ENCODE measurements around the gene YKT6.

DNA sequence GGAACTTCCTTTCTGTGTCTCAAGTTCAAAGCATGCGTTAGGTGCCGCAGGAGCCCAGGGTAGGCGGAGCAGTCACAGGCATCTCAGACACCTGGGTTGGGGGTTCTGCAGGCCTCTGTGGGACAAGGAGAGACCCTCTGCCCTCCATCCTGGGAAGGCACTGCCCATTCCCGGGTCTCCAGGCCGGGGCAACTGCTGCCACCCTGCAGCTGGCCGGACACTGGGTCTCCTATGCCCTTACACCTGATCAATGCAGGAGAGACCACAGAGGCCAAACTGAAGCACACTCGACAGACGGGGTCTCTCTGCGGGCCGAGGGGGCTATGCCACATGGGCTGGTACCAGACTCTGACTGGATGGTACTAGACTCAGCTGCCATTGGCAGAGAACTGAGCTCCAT is 36.9 kb downstream of the YKT6 start:
- TF ChIP-seq, protein P1, sequence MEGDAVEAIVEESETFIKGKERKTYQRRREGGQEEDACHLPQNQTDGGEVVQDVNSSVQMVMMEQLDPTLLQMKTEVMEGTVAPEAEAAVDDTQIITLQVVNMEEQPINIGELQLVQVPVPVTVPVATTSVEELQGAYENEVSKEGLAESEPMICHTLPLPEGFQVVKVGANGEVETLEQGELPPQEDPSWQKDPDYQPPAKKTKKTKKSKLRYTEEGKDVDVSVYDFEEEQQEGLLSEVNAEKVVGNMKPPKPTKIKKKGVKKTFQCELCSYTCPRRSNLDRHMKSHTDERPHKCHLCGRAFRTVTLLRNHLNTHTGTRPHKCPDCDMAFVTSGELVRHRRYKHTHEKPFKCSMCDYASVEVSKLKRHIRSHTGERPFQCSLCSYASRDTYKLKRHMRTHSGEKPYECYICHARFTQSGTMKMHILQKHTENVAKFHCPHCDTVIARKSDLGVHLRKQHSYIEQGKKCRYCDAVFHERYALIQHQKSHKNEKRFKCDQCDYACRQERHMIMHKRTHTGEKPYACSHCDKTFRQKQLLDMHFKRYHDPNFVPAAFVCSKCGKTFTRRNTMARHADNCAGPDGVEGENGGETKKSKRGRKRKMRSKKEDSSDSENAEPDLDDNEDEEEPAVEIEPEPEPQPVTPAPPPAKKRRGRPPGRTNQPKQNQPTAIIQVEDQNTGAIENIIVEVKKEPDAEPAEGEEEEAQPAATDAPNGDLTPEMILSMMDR (conservative IDR thresholded peaks at IDR 0.05), result no peak
- TF ChIP-seq EZH2 (IDR thresholded peaks at IDR 0.05; ENCODE audit: low read depth), result no peak

All from PC-9 (cell line).